Stimulated activated CD4-positive, alpha-beta T cell treated with anti-CD3 and anti-CD28 coated beads, Interleukin-15, amount 100 ng/mL, for 24 hours (primary cell): ENCODE data around the gene LHX4.
"Not testable (repeated sequence)": the region's sequence is repeated elsewhere in the genome, so short reads cannot be mapped to it uniquely, and the experiment has no call there.

Source experiments
- DNase-seq: peaks from one replicate; pipeline ENCODE4 v3.0.0-alpha.2; 2020

LHX4 gene

DNA sequence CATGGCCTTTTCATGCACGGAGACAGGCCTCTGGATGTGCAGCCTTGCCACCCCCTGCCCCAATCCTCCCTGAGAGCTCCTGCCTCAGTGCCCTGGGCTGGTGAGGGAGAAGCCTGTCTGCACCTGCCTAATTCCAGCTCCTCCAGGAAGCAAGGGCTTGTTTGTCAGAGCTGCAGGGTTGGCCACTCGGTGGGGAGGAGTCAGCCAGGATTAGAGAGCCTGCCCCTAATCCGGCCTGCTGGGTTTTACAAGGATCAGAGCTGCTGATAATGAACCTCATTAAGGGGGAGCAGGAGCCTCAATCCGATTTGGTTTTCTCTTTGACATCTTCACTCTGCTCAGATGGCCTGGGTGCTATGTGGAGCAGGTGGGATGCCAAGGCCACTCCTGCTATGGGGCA, 31.9 kb upstream of the LHX4 start:
- no peak for DNase-seq

DNA sequence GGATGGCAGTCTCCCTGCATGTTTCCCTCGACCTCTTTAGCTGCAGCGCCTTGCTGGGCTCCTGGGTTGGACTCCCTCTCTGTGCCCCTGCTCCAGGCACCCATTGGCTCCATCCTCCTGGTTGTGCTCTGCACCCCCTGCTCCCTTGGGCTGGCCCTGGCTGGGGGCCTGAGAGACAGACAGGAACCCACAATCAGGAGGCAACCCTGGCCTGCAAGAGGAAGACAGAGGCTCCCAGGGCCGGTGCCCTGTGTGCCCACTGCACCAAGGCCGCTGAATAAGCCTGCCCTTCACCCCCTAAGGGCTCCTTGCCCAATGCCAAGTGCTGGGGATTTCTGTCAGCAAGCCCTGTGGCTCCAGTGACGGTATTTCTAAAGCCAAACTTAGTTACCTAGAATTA, 31.5 kb upstream of the LHX4 start:
- DNase-seq: no peak

DNA sequence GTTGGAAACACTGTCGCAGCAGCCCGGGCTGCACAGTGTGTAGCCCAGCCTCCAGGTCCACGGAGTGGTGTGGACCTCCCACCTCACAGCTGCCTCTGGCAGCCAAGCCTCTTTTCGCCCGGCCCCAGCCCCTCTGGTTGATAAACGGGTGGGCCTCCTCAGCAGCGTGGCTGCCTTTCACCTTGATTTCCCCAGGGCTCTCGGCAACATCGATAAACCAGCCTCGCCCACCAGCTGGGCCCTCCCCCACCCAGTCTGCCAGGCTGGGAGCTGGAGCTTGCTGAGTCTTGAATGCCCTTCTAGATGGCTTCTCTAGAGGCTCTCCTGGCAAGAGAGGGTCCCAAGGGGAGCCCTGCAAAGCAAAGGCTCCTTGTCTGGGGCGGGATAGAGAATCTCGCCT, 31.0 kb upstream of the LHX4 start:
- no peak for DNase-seq

DNA sequence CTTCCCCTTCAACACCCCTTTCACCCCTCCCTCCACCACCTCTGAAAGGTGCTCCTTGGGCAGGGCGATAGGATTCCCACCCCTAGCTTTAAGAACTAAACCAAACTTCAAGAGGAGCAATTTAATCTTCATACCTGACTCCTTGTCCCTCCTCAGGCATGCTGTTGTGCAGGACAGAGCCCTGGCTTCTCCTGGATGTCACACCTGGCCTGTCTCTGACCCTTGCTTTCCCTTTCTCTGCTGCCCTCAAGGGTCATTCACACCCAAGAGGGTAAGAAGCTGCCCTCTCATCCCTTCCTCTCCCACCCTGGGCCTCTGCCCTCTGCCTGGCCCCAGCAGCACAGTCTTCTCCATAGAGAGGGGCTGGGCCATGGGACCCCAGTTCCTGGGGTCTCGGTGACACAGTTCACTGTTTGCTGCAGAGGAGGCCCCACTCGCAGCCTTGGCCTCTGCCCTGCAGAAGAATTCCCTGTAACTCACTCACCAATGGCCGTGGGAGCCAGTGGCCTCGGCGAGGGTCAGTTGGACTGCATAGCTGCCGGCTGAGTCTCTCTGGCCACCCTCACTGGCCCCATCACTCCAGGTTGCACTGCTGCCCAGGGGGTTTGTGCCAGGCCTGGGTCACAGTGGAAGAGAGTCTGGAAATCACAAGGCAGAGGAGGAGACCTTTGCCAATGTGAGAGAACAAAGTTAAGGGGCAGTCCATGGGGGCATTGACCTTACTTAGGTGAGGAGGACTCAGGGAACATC, 28.4 kb upstream of the LHX4 start:
- no peak for DNase-seq

DNA sequence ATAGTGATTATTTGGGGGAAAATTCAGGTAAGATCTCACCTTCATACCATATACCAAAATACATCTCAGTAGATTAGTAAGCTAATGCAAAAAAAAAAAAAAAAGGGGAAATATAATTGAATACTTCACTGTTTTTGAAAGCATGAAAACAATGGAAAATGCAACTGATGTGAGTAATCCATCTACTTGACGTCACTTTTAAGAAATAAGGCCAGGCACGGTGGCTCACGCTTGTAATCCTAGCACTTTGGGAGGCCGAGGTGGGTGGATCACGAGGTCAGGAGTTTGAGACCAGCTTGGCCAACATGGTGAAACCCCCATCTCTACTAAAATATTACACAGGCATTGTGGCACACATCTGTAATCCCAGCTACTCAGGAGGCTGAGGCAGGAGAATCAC, 27.5 kb upstream of the LHX4 start:
- not testable (repeated sequence) for DNase-seq

DNA sequence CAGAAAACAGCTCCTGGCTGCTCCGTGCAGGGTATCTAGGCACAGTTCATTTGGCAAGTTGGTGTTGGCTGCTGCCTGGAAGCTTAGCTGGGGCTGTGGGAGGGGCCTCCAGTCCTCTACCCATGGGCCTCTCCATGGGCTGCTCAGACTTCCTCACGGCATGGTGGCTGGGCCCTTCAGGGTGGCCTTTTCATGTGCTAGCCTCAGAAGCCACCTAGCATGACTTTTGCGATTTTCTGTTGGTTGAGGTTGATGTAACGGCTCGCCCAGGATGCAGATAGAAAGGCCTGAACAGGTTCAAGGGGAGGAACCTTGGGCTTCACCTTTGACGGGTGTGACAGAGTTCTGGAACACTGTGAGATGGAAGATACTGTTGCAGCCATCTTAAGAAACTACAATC, 25.8 kb upstream of the LHX4 start:
- DNase-seq: no peak

DNA sequence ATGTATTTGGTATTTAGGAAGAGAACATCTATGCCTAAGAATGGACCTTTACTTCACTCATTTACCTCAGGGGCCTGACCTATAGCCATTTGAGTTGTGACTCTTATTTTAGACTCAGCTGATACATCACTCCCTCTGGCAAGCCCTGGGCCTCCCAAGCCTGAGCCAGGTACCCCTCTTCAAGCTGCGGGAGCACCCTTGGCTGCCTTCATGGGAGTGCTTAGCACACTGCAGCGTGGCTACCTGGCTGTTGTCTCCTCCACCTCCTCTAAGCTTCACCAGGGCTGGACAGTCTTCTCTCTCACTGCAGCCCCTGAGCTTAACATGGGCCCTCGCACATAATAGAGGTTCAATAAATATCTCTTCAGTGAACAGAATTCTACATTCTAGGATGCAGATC, 23.5 kb upstream of the LHX4 start:
- DNase-seq: no peak

DNA sequence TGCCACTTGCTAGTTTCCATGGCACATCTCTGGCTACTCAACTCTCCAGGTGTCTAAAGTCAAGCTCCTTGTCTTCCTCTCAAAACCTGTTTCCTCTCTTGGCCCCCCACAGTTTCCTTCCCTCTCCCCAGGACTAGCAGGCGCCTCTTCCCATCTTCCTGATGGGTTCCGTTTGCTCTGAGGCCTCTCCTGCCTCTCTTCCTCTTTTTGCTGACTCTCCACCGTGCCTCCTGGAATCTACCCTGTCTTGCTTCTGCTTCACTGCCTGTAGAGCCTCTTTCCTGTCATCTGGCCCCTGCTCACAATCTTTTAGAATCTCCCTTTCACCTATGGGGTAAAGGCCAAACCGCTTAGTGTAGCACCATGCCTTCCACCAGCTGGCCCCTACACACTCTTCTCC, 21.8 kb upstream of the LHX4 start:
- no peak for DNase-seq

DNA sequence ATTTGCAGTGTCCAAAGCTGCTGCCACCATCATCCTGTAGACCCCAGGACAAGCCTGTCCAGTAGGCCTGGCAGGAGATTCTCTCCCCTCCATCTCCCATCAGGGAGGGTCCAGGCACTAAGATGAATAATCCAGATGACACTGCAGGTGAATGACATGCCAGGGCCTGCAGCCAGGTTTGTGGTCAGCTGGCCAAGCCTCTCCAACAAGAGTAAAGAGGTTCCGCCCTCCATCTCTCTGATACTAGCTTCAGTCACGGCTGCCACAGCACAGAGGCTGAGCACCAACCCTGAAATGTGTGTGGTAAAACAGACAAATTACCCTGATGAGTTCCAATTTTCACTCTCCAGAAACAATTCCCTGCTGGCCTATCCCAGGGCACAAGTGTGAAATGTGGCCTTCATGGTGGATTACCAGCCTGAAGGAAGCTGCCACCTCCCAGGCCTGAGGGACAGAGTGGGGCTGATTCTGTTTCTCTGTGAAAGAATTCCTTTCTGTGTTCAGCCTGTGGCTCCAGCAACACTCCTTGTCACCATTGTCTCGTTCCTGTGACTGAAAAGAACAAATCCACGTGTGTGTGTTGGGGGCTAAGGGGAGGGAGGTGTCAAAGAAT, 19.9 kb upstream of the LHX4 start:
- no peak for DNase-seq

DNA sequence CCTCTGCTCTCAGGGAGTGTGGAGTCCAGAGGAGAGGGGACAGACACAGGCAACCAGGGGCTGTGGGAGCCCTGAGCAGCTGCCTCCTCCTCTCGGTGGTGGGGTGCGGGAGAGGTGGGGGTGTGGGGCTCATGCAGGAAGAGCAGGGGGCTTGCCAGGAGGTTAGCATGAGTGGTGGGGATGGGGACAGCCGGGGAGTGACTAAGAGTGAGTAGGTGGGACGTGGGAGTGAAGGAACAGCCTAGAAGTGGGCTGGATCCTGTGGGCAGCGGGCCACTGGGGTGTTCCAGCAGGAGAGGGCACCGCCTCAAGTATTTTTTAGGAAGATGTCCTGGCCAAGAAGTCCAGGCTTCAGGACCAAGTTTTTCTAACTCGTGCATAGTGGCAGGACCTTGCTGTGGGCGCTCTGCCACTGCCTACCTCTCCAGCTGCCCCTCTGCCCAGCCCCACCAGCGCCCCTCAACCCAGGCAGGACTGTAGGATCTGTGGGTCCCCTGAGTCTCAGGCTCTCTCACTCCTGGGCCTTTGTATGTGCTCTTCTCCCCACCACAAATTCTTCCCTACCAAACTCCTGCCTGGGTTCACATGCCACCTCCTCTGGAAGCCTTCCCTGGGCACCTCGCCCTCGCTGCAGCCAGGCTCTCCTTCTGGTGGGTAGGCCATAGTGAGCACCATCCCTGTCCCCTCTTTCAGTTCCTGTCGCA, 18.8 kb upstream of the LHX4 start:
- no peak for DNase-seq

DNA sequence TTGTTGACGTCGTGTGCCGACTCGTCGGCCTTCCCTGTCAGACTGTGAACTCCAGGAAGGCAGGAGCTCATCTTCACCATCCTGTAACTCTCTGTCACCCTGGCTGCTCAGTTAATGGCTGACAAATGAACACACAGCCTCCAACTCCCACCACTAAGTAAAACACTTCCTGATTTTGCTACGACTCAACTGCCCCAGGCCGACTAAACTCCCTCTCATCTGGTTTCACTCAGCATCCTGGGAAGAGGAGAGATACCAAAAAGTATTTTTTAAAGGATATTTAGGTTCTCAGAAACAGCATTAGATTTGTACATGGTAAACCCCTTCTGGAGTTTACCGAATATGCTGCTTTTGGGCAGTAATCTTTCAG, 18.2 kb upstream of the LHX4 start:
- no peak for DNase-seq

DNA sequence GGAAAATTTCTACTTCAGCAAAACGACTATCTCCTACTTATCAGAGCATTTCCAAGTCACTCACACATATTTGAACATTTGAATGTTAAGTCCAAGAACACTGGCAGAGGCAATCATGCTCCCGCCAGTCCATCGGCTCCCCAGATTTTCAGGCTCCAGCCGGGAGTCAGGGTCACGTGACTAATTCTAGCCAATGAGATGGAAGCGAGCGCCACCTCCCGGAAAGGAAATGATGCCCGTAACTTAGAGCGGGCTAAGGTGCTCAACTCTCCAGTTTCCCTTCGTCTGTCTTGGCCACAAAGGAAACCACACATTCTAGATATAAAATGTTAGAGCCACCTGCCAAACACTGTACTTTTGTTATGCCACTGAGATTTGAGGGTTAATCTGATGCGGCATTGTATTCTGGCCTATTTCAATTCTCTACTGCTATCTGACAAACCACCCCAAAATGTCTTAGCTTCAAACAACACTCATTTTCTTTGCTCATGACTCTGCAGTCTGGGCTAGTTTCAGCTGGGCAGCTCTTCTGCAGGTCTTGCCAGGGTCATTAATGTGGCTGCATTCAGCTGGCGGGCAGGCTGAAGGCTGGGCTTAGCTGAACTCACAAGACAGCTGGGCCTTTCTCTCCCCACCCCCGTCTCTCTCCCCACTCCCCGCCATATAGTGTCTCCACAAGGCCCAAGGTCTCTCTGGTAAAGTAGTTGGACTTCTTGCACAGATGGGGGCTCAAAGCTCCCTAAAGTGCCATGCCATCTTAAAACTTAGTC, 16.5 kb upstream of the LHX4 start:
- peak; percentile 69 for DNase-seq

DNA sequence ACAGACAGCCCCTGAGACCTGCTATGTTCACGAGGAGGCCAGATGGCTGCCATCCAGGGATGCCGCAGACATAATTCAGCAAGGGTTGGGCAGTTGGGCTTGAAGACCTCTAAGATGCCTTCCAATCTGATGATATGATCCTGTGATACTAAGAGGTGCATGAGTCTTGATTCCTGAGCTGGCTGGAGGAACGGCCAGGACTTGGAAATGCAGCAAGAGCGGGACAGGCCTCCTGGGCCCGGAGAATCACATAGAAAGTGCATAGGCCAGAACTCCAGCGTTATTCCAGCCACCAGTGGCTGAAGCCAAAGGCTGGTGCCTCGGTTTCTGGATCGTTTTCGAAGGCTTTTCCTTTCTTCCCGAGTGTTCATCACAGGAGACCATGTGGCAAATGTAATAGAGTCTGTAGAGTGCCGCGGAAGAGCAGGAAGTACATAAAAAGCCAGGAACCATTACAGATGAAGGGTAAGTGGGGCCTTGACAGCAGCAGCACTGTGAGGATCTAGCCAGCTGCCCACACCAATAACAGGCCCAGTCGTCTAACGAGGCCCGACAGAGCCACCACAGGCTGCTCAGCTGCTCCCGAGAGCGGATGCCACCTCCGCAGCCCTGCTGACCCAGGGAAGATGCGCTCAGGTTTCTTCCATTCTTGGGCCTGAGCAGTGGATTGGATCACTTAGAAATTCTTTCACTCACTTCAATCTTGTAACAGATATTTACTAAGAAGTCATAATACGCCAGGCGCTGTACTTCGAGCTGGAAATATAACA, 14.0 kb upstream of the LHX4 start:
- DNase-seq: no peak

DNA sequence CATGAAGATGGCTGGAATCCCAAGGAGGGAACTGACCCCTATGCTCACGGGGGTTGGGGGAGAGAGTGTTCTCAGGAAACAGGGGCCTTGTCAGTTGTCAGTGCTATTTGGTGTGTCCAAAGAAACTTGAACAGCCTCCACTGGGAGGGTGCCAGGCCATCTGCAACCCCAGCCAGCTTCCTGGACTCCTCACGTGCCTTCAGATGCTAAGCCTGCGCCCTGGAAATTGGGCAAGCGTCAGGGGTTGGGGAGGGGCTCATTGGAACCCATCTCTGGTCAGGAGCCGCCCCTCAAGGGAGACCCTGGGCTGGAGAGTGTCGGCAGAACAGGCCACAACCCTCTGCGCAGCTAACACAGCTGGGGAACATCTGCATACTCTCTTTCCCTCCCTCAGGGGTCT, 13.1 kb upstream of the LHX4 start:
- DNase-seq: no peak

DNA sequence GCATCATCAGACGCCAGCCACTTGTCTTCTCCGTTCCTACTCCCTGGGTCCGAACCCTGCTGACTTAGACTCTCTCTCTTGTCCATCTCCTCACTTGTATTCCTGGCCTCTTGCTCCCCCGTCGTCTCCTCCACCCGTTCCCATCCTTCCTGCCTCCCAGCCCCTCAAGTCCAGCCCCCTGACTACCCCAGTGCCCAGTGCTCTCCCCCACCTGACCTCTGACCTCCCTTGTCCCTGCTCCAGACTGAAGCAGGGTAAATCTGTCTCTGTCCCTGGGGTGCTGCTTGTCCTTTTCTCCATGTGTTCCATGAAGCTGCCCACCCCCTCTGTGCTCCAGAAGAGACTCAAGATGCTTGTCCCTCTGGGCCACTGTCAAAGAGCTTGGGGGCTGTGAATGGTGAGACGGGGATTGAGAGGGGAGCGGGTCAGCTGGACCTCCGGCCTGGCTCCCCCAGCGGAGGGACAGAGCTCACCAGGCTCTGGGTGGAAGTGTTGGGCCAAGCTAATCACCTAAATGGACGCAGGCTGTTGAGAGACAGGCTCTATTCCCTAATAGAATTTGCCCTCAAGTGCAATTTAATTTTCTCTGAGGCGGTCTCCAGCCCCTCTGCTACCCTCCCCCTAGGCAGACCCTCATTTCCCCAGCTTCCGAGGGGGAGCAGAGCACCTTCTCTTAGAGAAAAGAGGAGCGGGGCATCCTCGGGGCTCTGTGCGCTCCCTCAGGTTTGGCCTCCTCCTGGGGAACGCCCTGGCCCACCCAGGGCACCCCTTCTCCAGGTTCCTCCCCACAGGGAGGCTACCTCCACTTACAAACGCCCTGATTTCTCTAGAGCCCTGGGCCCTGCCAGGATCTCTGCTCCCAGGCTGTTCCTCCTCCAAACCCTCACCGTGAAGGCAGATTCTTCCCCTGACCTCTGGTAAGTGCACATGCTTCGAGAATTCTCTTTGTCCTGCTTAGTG, 11.0 kb upstream of the LHX4 start:
- DNase-seq: no peak

DNA sequence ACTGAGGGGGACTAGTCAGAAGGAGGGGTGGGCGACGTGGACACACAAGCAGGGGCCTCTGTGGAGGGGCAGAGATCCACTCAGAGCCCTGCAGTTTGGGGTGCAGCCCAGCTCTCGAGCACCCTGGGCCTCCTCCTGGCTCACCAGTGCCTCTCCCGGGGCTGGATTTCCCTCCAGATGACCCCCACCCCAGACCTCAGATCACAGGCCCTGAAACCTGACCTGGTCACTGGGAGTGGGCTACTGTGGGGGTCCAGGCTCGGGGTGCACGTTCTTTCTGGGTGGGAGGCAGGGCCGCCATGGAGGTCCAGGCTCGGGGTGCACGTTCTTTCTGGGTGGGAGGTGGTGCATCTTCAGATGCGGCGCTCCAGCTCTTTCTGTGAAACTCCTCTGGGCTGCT, 10.3 kb upstream of the LHX4 start:
- no peak for DNase-seq

DNA sequence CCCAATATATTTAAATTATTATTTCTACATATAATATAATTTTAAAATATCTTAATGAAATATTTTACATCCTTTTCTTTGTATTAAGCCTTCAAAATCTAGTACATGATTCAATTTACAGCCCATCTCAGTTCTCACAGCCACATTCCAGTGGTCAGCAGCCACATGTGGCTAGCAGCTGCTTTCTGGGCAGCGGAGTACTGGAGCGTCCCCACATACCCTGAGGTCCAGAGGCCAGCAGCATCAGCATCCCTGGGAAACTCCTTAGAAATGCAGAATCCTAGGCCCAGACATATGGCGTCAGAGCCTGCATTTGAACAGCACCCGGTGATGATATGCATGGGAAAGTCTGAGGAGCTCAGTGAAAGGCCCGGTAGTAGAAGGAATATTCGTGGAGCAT, 8.6 kb upstream of the LHX4 start:
- no peak for DNase-seq

DNA sequence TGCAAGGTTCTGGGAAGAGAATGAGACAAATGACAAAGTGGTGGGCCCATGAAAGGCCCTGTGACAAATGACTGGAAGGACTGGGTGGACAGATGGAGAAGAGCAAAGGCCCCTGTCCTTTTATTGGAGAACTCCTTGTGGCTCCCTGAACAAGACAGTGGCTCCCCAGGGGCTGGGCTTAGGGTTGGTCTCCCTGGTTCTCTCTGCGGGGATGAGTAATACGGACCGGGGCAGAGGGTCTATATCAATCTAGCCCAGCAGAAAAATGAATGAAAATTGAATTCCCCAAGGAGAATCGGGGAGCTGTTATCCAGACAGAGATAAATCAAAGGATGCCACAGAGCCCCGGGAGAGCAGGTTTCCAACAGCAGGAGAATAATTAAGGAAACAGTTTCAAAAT, 5.2 kb upstream of the LHX4 start:
- DNase-seq: no peak

DNA sequence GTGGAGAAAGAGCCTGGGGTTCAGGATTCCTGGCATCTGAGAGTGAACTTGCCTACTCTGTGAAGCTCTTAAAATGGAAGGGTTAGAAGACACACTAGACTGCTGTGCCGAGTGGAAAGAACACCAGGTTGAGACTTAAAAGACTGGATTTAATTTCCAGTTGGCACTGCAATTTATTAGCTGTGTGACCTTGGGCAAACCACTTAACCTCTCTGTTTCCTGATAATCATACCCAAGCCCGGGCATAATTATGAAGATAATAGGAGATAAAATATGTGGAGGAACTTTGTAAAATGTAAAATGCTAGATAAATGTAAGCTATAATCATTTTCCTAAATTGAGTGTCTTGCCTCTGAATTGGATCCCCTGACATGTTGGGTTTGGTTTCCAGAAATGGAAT, 4.7 kb upstream of the LHX4 start:
- no peak for DNase-seq

DNA sequence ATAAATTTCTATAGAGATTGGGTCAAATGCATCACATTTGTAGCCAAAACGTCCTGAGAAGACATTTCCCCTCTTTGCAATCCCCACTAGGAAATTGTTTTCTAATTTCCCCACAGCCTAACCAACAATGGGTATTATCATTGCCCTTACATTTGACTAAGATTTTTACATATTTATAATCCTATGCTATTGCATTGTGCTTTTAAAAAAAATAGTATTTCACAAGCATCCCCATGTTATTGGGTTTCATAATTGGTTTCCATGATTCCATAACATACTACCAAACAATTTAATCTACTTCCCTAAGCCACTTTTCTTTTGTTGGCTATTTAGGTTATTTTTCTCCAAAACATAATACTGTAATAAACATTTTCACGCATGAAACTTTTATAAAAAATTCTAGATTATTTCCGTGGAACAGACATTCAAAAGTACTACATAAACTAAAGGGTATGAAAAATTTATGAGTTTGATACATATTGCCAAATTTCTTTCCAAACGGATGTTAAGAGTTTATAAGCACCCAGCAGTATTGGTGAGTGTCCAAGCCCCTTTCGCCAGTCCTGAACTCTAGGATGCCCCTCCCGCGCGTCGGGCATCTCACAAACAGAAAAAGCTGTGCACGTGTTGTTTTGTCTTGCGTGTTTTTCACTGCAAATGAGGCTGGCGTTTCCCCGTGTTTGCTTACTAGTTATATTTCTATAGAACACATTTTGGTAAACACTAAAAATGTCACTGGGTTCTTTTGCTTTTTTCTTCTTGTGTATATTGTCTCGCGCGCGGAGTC, 2.0 kb upstream of the LHX4 start:
- no peak for DNase-seq
